Measurements from ENCODE around the gene PDP2. TPM values are rescaled to one million over a fixed set of nuclear protein-coding genes. Genes with fewer than 3 reads are reported as not detected.

PDP2 gene
- polyA plus RNA-seq, 3 donors = 3.6 to 10.2 (median 4.1) TPM

GRCh38 chr16:66898933-66899309 lies 18.6 kb downstream of the PDP2 start:
- no peak overlapping the region for H3K27ac ChIP-seq (ENCODE audit: low read depth, low read length)
- WGBS, 3 donors = 43 to 86% (median 76%) methylated on average over 2 of the region's 2 CpGs

GRCh38 chr16:66899310-66899944 lies 19.1 kb downstream of the PDP2 start:
- H3K27ac ChIP-seq (ENCODE audit: low read depth, low read length) = no peak overlapping the region
- WGBS, 3 donors = 78 to 88% (median 83%) methylated on average over 6 of the region's 6 CpGs

- WGBS, 3 donors = 30 to 41% (median 32%) methylated on average over 9 of the region's 9 CpGs
- H3K27ac ChIP-seq (ENCODE audit: low read depth, low read length) = peak overlapping the region; percentile 72
Measured at GRCh38 chr16:66899945-66900710, 19.8 kb downstream of the PDP2 start.

- WGBS, 3 donors = 48 to 56% (median 54%) methylated on average over 7 of the region's 7 CpGs
- no peak overlapping the region for H3K27ac ChIP-seq (ENCODE audit: low read depth, low read length)
Measured at GRCh38 chr16:66900721-66901441, 20.6 kb downstream of the PDP2 start.

- no peak overlapping the region for H3K27ac ChIP-seq (ENCODE audit: low read depth, low read length)
- 81 to 93% (median 90%) methylated on average over 10 of the region's 10 CpGs for WGBS, 3 donors
Measured at GRCh38 chr16:66901626-66902025, 21.3 kb downstream of the PDP2 start.

GRCh38 chr16:66902648-66903543 lies 22.6 kb downstream of the PDP2 start:
- H3K27ac ChIP-seq (ENCODE audit: low read depth, low read length) = no peak overlapping the region
- 66 to 91% (median 74%) methylated on average over 14 of the region's 14 CpGs for WGBS, 3 donors

- WGBS, 3 donors = 80 to 87% (median 81%) methylated on average over 11 of the region's 11 CpGs
- no peak overlapping the region for H3K27ac ChIP-seq (ENCODE audit: low read depth, low read length)
Measured at GRCh38 chr16:66903544-66904427, 23.5 kb downstream of the PDP2 start.

GRCh38 chr16:66904428-66904845 lies 24.1 kb downstream of the PDP2 start:
- WGBS, 3 donors = 91 to 99% (median 94%) methylated on average over 13 of the region's 13 CpGs
- H3K27ac ChIP-seq (ENCODE audit: low read depth, low read length) = no peak overlapping the region

GRCh38 chr16:66904846-66905632 lies 24.7 kb downstream of the PDP2 start:
- 61 to 76% (median 65%) methylated on average over 16 of the region's 16 CpGs for WGBS, 3 donors
- H3K27ac ChIP-seq (ENCODE audit: low read depth, low read length) = no peak overlapping the region

- WGBS, 3 donors = 63 to 82% (median 73%) methylated on average over 11 of the region's 11 CpGs
- no peak overlapping the region for H3K27ac ChIP-seq (ENCODE audit: low read depth, low read length)
Measured at GRCh38 chr16:66905633-66906539, 25.6 kb downstream of the PDP2 start.

GRCh38 chr16:66906916-66907836 lies 26.9 kb downstream of the PDP2 start:
- H3K27ac ChIP-seq (ENCODE audit: low read depth, low read length) = no peak overlapping the region
- WGBS, 3 donors = 68 to 73% (median 70%) methylated on average over 7 of the region's 7 CpGs

- WGBS, 3 donors = 92 to 93% (median 93%) methylated on average over 3 of the region's 3 CpGs
- no peak overlapping the region for H3K27ac ChIP-seq (ENCODE audit: low read depth, low read length)
Measured at GRCh38 chr16:66908116-66908515, 27.8 kb downstream of the PDP2 start.

- H3K27ac ChIP-seq (ENCODE audit: low read depth, low read length) = no peak overlapping the region
- 89 to 93% (median 90%) methylated on average over 14 of the region's 14 CpGs for WGBS, 3 donors
Measured at GRCh38 chr16:66908762-66909559, 28.6 kb downstream of the PDP2 start.
